Fibroblast of skin of abdomen (primary cell): ENCODE results near the gene FBXO48.

Experiments
- DNase-seq: peaks from one replicate; pipeline ENCODE4 v3.0.0-alpha.2; 2013

FBXO48 gene

GRCh38 chr2:68411397-68412126, 55.5 kb downstream of the FBXO48 start:
- no peak for DNase-seq
